HG03442 (cell line): ENCODE measurements around the gene EVC.
A peak's percentile ranks its signal among the peaks of the same experiment; 100 is the strongest.

Experiments
- ATAC-seq: cut with Tn5 transposase; IDR thresholded peaks from one replicate; pipeline ENCODE4 v1.9.1; 2021; ENCODE audit warnings: mild to moderate bottlenecking, moderate library complexity; ENCODE audit not compliant: unreplicated experiment

Gene EVC

DNA sequence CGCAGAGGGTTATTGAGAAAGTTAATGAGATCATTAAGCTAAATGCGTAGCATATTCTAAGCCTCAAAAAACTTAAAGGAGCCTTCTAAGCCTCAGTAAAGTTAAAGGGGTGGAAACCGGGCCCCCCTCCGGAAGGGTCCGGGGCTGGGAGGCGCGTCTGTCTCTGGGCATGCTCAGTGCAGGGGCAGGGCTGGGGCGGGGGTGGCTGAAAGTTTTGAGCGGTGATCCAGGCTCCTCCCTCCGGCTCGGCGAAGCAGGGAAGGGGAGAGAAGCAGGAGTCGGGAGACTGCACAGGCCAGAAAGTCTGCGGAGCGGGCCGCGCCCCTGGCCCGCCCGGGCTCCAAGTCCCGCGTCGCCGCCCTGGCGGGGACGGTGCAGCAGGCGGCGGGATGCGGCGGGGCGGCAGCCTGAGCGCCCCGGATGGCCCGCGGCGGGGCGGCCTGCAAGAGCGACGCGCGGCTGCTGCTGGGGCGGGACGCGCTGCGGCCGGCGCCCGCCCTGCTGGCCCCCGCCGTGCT is at the start of gene EVC:
Gene EVC (plus strand): TSS at position 241 of the 518 bp plus-strand sequence. CDS start 180 bp downstream, at position 421.
- ATAC-seq = peak; percentile 32

DNA sequence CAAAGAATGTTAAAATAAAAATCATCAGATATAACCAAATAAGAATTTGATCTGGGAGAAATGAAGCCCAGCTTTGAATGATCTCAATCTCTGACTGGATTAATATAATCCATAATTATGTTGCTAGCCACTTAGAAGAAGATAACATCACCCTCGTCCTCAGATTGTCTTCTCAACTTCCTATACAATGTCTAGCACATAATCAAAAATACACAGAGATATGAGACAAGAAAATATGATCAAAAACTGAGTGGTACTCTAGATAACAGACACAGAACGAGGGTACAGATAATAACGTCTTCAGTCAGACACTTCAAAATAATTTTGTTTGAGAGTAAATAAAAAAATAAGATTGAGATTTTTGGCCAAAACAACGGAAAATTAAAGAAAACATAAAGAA is 49.8 kb upstream of the EVC start:
- no peak for ATAC-seq

DNA sequence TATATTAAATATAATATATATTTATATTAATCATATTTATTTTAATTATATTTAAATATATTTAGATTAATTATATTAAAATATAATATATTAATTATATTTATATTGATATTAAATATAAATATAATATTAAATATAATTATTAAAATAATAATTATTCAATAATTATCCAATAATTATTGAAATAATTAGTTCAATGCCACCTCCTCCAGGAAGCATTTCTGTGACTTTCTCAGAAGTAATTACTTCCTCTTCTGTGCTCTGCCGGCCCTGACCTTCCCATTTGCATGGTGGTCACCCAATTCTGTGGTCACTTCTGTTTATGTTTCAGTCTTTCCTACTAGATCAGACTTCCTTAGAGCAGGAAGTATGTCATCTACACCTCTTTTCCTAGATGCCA is 48.4 kb upstream of the EVC start:
- no peak for ATAC-seq

DNA sequence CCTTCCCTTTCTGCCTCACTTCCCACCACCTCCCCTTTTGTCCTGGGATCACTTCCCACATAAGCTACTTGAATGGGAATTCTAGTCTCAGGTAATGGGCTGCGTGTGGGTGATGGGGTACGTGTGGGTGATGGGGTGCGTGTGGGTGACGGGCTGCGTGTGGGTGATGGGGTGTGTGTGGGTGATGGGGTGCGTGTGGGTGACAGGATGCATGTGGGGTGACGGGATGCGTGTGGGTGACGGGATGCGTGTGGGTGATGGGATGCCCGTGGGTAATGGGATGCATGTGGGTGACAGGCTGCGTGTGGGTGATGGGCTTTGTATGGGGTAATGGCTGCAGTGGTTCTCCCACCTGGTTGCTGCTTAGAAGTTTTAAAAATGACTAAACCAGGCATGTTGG is 46.2 kb upstream of the EVC start:
- no peak for ATAC-seq

DNA sequence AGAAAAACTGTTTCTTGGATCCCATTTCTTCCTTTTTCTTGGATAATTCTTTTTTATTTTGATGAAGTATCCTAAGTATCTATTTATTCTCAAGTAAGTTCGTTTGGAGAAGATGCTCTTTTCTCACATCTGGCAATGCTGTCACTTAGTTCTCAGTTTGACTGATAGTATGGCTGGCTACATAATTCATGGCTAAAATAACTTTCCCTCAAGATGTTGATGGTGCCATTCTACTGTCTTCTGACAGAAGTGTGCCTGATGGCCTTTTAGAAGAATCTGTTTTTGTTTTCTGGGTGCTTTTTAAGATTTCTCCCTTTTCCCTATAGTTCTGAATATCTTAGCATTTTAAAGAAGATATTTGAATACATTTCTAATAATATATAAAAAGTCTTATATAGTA is 44.3 kb upstream of the EVC start:
- no peak for ATAC-seq

DNA sequence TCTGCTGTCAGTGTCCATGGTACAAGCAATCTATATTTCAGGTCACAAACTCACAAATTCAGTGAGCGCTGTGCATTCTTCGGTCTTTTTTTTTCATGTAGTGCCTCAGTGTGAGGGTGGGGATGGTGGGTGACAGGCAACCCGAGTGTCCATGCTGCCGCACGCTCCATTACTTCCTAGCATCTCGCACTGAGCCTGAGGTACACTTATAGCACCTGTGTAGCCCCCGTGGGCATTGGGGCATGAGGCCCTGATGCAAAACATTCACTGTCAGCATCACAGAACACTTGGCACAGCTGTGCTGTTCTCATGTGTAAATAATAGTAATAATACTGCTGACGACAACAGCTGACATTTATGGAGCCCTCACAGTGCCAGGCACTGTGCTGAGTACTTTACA is 34.2 kb upstream of the EVC start:
- ATAC-seq = no peak

DNA sequence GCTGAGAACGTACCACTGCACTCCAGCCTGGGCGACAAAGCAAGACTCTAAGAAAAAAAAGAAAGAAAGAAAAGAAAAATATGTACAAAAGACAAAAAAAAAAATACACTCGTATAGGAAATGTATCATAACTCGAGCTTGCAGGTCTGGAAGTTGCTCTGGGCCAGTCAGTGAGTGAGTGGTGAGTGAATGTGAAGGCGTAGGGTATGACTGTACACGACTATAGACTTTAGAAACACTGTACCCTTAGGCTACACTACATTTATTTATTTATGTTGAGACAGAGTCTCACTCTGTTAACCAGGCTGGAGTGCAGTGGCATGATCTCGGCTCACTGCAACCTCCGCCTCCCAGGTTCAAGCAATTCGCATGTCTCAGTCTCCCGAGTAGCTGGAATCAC is 32.0 kb upstream of the EVC start:
- ATAC-seq = no peak

DNA sequence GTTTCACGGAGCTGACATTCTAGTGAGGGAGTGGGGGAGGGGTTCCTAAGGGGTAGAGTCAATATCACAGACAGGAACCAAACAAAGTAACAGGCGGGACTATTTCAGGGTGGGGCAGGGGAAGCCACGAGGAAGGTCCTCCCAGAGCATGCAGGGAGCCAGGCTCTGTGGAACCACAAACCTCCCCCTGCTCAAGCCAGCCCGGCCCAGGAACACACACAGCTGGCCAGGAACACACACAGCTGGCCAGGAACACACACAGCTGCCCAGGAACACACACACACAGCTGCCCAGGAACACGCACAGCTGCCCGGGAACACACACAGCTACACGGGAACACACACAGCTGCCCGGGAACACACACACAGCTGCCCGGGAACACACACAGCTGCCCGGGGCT is 27.4 kb upstream of the EVC start:
- no peak for ATAC-seq

DNA sequence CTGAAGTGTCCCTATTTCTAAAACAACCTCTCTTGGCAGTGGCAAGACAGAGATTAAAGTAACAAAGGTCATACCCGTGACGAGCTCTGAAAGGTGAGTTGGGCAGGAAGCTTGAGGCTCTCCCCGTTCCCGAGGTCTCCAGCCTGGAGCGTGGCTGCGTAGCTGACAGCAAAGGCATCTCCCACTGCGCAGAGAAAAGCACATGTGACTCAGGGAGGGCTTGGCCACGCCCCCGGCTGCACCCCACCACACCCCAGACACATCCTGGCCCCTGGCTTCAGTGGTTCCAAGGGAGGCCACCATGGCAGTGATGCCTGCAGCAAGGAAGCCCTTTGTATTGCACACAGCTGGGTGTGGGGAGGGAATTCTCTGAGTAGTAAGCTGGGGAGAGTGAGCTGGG is 25.7 kb upstream of the EVC start:
- no peak for ATAC-seq

DNA sequence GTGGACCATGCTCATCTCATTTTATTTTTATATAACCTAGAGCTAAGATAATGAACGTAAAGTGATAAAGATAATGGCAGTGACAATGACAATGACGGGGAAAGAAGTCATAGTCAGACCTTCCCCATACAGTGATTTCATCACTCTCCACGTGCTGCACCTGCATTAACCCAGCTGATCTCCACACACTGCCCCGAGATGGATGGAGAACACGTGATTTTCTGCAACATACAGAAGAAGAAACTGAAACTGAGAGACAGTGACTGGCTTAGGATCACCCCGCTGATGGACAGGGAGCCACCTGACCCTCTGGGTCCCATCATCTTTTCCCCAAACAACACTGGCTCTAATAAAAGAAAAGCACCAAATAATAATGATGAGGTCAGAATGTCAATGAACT is 24.7 kb upstream of the EVC start:
- no peak for ATAC-seq

DNA sequence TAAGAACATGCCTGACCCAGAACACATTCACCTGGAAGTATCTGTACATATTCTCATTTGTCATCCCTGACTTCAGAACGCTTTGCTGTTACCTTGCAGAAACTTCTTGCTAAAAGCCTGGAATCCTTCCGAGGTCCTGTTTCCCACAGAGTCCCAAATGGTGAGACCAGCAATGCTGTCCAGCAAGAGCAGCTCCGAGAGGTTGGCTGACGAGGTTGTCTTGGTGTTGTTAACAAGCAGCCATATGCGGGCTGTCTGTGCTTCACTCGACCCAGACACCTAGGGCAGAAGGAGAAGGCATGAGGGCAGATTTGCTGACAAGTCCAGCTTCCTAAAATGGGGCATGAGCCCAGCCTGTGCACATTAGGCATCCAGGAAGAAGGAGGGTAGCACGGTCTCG is 21.9 kb upstream of the EVC start:
- ATAC-seq = no peak

DNA sequence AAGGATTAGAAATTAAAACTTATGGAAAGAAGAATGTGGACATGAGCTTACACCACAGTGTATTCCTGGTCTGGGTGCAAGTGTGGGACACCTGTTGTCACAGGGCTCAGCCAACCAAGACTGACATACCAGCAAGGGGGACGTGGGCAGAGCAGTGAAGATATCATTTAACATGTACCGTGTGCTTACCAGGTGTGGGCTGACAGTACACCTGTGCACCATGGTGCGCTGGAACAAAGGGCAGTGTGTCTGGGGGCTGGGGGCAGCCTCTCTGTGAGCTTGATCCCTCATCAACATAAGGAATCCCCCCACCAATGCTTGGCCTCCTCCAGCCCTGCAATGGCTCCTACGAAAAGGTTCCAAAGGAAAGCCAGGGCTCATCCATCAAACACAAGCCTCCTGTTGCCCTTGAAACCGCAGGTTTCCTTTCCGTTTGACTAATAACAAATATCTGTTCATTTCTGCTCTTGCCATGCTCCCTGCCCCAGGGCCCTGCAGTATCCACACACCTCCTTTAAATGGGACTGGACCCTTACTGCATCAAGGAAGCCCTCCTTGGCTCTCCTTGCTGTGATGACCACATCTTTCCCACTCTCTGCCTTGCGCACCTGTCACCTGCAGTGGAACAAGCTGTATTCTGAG is 19.4 kb upstream of the EVC start:
- ATAC-seq = no peak

DNA sequence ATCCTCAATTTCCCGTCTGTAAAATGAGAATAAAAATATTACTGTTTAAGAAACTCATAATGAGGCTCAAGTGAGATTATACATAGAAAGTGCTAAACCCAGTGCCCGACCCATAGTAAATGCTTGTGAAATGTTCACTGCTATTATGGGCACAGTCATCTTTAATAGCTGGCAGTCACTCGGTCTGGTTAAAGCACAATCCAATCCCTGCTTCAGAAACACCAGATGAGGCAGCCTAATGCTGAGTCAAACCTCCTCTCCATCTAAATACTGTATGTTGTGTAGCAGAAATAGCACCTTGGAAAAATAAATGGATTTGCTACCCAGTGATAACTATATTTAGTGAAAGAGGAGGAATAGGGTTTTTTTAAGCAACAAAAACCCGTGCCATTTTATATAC is 17.1 kb upstream of the EVC start:
- ATAC-seq = no peak

DNA sequence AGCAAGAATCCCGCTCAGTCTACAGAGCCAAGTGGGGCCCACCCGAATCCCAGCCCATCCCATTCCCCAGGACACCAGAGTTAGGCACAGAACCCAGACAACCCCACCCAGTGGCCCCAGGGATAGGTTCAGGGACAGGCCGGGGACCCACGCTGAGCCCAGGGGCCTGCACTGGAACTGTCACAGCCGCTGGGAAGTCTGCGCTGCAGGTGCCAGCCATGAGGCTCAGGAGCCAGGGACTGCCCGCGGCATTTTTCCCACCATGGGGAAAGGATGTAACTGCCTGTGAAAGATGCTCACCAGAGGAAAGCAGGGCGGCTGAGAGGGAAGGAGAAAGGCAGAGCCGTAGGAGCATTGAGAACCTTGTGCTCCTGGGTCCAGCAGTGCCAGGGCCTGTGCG is 14.7 kb upstream of the EVC start:
- no peak for ATAC-seq

DNA sequence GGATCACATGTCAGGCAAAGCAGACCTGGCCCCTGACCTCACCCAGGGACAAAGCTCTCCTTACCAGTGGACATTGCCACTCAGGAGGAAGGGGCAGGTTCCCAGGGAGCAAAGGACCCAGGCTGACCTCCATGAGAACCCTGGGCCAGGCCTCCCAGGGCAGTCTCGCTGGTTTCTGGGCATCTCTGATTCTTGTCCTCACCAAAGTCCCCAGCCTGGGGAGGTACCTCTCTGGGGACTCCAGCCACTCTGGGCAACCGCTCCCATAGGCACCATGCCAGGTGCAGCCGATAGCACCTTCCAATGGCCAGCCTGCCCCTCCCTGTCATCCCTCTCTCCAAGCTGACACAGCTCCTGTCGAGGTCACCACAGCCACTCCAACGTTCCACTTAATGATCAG is 10.5 kb upstream of the EVC start:
- no peak for ATAC-seq

DNA sequence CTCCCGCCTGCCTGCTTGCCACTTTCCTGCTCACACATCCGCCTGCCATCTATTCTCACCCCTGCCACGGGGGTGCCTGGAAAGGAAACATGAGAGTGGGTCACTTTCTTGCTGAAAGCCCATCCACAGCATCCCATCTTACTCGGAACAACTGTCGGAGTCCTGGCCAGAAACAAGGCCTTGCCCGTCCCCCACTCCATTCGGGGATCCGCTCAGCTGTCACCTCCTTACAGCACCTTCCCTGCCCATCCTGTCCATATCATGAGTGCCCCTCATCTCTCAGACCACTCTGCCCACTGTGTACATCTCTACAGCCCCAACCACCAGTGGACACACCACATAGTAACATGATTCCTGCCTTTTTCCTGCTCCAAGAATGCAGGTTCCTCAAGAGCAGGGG is 9.0 kb upstream of the EVC start:
- ATAC-seq = no peak

DNA sequence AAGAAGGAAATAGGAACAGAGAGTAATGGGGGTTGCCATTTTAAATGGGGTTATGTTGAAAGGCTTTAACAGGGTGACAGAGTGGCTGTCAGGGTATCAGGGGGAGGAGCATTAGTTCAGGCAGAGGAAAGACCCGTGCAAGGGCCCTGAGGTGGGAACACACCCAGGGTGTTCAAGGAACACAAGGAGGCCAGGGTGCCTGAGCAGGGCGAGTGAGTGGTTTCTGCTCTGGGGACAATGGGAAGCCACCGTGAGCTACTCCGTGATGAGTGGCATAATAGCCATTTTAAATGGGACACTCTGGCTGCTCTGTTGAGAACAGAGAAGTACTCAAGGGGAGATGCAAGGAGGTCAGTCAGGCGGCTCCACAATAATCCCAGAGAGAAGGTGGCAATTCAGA is 7.2 kb upstream of the EVC start:
- ATAC-seq = no peak

DNA sequence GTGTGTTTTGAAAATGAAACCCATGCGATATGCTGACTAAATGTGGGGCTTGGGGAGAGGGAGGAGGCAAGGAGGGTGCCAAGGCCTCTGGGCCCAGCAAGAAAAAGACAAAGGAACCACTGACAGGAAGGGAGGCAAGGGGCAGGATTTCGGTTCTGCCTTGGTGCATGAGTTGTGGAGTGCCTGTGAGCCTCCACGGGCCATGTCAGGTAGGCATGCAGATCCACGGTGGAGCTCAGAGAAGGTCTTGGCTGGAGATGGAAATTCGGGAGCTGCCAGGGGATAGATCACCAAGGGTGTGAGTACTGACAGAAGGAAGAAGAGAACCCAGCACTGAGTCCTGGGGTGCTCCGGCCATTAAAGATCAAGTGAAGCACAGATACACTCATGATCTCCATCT is 6.7 kb upstream of the EVC start:
- no peak for ATAC-seq

DNA sequence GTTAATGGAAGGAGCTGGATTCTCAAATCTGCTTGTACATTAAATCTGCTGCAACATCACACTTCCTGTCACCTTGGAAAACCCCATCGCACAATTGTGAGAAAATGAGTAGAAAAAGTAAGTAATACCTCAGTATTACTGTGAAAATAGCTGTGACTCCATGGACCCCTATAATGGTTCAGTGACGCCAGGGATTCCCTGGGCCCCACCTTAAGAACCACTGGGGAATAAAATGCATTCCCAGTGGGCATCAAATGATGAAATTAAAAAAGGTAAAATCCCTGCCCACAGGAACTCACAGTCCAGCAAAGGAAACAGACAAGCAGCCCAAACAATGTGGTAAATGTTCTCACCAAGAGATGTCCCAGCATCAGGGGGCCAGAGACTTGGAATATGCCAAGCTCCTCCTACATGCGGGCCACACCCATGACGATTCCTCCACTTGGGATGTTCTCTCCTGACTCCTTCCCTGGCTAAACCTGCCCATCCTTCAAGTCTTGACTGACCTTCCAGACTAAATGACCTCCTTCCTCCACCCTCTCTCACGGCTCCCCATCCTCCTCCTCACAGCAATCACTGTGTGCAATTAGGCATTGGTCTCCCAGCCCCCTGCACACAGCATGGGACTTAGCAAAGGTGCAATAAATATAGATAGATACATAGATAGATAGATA is 5.2 kb upstream of the EVC start:
- ATAC-seq = no peak

DNA sequence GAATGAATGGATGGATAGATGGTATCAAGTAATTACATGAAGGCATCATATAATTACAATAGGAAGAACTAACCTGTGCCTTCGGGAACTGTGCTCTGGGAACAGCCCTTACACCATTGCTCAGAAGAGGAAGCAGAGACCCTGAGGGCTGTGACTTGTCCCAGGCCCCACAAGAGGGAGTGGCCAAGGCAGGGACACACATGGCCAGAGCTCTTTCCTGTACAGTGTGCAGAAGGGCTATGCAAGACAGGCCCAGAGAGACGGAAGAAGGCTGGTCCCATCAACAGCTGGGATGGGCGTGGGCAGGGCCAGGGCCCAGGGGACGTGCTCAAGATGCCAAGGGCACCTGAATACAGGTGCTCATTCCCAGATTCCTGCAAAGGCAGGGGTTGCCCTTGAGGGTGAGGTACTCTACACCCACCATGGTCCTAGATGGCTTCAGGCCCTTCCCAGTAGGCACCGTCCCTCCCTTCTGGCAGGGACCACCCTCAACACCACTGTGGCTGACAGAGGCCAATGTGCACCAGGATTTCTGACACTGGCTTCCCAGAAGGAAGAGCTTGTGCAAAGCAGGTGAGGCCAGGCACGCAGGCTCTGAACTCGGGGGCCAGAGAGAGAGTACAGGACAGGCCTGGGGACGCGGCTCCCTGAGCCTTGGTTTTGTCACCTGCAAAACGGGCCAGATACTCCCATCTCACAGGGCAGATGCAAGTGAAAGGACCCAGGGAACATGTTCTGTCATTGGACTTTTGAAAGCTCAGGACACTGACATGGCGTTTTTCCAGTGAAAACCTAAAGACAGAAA is 4.3 kb upstream of the EVC start:
- ATAC-seq = no peak

DNA sequence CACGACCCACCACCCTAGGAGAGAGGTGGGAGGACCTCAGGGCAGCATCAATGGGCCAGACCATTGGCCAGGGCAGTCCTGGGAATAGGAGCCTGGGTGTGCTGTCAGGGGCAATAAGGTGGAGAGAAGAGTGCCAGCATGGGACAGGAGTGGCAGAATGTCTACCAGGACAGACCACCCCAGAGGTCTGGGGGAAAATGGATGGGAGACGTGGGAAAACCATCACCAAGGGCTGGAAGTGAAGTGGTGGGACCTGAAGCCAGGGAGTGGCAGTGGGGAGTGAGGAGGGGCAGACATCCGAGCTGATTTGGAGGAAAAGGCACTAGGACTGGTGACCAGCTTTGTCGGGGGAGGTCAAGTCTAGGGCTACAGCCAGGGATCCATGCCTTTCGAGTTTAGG is 3.6 kb upstream of the EVC start:
- ATAC-seq = no peak
